NCI-H1436 treated with DMSO at 0.1 percent for 48 hours (cell line): ENCODE data around the gene SP2.

Experiments
- DNase-seq: peaks from one replicate; lab custom pipeline; 2025; lab: John Stamatoyannopoulos, UW

SP2 gene

GRCh38 chr17:47895856-47896671, at the start of gene SP2:
SP2 (plus strand) TSS chr17:47896236; CDS start chr17:47896287, 51 bp downstream.
- peak; percentile 100 for DNase-seq

- DNase-seq: no peak
Measured at GRCh38 chr17:47846716-47847340, 49.2 kb upstream of the SP2 start.

GRCh38 chr17:47847341-47848197, 48.5 kb upstream of the SP2 start:
- DNase-seq: no peak

- DNase-seq: no peak
Measured at GRCh38 chr17:47848198-47848513, 47.9 kb upstream of the SP2 start.

GRCh38 chr17:47850373-47850691, 45.7 kb upstream of the SP2 start:
- DNase-seq: no peak

GRCh38 chr17:47850692-47851573, 45.1 kb upstream of the SP2 start, which contains the start of gene SP6:
SP6 (minus strand) TSS chr17:47851163; CDS start chr17:47848429, 2,734 bp downstream.
- no peak for DNase-seq

GRCh38 chr17:47851764-47852112, 44.3 kb upstream of the SP2 start:
- DNase-seq: no peak

GRCh38 chr17:47852113-47852949, 43.7 kb upstream of the SP2 start:
- no peak for DNase-seq

- no peak for DNase-seq
Measured at GRCh38 chr17:47853616-47854015, 42.4 kb upstream of the SP2 start.

GRCh38 chr17:47855737-47856136, 40.3 kb upstream of the SP2 start:
- DNase-seq: no peak

- DNase-seq: no peak
Measured at GRCh38 chr17:47856830-47857229, 39.2 kb upstream of the SP2 start.

GRCh38 chr17:47857551-47858455, 38.2 kb upstream of the SP2 start:
- DNase-seq: no peak

GRCh38 chr17:47860386-47860785, 35.6 kb upstream of the SP2 start:
- DNase-seq: no peak

- DNase-seq: no peak
Measured at GRCh38 chr17:47862621-47863440, 33.2 kb upstream of the SP2 start.

- no peak for DNase-seq
Measured at GRCh38 chr17:47864791-47865216, 31.2 kb upstream of the SP2 start.

GRCh38 chr17:47866941-47867340, 29.1 kb upstream of the SP2 start:
- no peak for DNase-seq

GRCh38 chr17:47867813-47868533, 28.1 kb upstream of the SP2 start:
- DNase-seq: no peak

- DNase-seq: no peak
Measured at GRCh38 chr17:47869114-47869513, 26.9 kb upstream of the SP2 start.
